ENCODE data around the gene ORM1.

DNA sequence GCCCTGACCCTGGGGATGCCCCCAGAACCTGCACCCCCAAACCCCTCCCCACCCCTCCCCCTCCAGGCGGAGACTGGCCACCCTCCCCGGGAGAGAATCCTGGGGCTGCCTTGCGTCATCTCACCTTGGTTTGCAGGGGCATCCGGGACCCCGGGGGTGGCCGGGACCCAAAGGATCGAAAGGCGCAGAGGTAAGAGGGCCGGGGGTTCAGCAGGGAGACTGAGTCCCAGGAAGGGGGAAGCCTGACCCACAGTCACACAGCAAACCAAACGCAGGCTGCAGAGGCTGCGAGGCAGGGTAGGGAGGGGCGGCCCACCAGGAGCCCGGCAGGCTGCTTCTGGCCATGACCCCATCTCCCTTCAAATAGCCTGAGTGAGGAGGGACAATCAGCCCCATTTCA is 33.8 kb upstream of the ORM1 start:
- TF ChIP-seq POLR2A (IDR thresholded peaks at IDR 0.05) = no peak
- TF ChIP-seq, protein P1, sequence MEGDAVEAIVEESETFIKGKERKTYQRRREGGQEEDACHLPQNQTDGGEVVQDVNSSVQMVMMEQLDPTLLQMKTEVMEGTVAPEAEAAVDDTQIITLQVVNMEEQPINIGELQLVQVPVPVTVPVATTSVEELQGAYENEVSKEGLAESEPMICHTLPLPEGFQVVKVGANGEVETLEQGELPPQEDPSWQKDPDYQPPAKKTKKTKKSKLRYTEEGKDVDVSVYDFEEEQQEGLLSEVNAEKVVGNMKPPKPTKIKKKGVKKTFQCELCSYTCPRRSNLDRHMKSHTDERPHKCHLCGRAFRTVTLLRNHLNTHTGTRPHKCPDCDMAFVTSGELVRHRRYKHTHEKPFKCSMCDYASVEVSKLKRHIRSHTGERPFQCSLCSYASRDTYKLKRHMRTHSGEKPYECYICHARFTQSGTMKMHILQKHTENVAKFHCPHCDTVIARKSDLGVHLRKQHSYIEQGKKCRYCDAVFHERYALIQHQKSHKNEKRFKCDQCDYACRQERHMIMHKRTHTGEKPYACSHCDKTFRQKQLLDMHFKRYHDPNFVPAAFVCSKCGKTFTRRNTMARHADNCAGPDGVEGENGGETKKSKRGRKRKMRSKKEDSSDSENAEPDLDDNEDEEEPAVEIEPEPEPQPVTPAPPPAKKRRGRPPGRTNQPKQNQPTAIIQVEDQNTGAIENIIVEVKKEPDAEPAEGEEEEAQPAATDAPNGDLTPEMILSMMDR (IDR thresholded peaks at IDR 0.05) = no peak
